NCI-H226 (cell line): ENCODE measurements around the gene PTPRD.
"Not testable (repeated sequence)": the region's sequence is repeated elsewhere in the genome, so short reads cannot be mapped to it uniquely, and the experiment has no call there.

Experiments
- DNase-seq: peaks from one replicate; pipeline ENCODE4 v3.0.0-alpha.2; 2015

PTPRD gene

GRCh38 chr9:9949978-9950377 lies 662.8 kb downstream of the PTPRD start:
- DNase-seq: no peak

DNA sequence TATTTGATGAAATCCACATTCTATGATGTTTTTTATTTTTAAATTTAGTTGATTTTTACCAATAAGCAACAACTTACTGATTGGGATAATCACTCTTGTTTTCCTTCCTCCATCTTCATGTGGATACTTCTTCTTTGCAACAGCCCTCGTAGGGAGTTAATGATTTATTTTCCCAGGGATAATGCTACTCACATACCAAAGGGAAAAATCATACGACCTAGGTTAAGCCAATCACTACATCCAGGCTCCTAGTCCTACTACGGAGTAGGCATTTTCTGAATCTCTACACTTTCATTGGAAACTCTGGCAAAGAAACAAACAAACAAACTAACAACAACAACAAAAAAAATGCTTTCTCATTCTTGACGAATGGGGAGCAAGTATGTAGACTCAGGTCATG lies 663.4 kb downstream of the PTPRD start:
- DNase-seq: no peak

GRCh38 chr9:9945966-9946365 lies 666.8 kb downstream of the PTPRD start:
- no peak for DNase-seq

DNA sequence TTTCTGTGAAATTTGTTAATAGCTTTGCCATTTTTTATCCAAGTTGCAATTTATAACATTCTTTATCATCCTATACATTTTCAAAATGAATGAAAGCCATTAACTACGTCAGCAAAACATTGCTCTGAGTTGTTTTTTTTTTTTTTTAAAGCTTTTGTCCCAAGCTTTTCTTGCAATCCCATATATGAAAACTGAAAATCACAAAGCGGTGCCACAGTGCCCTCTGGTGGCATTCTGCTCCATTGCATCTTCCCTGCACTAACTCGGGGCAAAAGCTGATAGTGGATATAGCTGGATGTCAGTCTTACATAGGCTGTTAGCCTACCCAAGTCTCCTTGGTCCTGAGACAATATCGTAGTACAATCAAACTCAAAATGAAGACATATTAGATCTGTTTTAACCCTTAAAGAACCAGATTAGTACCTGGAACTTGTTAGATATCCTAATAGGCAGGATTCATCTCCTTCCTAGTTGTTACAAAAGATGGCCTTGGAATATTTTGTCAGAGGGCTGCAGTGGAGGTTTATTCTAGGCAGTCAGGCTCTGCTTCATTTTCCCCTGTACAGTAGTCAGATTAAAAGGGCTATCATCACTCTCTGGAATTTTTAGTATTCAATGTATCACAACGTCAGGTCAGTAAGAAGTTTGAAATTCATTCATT lies 669.9 kb downstream of the PTPRD start:
- DNase-seq: peak; percentile 12

GRCh38 chr9:9938432-9938831 lies 674.4 kb downstream of the PTPRD start:
- DNase-seq: no peak

GRCh38 chr9:9931464-9931863 lies 681.3 kb downstream of the PTPRD start:
- not testable (repeated sequence) for DNase-seq

- no peak for DNase-seq
Observed at GRCh38 chr9:9924376-9924775, 688.4 kb downstream of the PTPRD start.

GRCh38 chr9:9921805-9922204 lies 691.0 kb downstream of the PTPRD start:
- DNase-seq: no peak

- no peak for DNase-seq
Observed at GRCh38 chr9:9920425-9921060, 692.3 kb downstream of the PTPRD start.

DNA sequence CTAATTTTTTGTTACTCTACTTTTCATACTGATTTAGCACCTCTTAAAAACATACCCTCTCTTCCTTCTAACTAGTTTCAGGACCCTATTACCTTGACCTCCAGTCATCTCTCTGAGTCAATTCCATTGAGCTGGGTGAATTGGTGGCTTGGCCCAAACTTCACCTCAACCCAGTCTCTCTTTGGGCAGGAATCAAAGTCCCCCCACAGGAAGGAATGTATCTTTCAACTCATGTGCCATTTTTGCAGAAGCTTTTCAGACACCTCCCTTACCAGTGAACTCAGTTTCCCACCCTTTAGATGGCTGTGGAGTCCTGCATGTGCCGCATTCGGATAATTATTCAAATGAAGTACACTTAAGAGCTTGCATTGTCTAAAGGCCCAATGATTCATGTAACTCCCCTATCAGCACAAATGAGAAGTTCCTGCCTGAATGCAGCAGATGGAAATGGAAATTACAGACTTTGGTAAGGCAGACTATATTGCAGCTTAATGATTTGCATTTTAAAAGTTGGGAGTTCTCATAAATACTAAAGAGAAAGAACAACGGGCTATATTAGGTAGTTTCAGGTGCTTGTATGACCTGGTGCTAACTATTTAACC lies 693.5 kb downstream of the PTPRD start:
- DNase-seq: no peak

DNA sequence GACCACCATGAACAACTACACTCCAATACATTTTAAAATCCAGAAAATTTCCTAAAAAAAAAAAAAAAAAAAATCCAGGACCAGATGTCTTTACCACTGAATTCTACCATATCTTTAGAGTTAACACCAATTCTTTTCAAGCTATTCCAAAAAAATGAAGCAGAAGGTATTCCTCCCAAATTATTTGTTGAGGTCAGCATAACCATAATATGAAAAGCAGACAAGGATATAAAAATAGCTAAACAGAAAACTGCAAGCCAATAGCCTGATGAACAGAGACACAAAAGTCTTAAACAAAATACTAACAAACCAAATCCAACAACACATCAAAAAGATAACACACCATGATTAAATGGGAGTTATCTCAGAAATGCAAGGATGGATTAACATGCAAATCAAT lies 695.4 kb downstream of the PTPRD start:
- DNase-seq: no peak

GRCh38 chr9:9914174-9914573 lies 698.6 kb downstream of the PTPRD start:
- DNase-seq: no peak

GRCh38 chr9:9913276-9913832 lies 699.4 kb downstream of the PTPRD start:
- DNase-seq: no peak

DNA sequence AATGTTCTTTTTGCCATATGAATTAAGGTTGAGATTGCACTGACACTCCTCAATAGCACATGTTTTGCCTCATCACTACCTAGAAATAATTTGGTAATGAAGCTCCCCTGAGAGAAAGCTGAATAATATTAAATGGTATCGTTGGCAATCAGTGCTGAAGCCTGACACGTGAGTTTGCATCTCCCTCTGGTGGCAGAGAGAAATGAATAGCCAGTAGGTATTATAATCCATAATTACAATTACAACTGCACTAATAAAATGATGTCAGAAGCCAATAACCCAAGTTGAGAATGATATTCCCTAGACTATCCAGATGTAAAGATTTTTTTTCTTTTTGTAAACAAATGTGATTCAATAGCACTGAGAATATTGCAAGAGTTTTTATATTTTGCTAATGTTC lies 700.3 kb downstream of the PTPRD start:
- no peak for DNase-seq

GRCh38 chr9:9905736-9906135 lies 707.1 kb downstream of the PTPRD start:
- no peak for DNase-seq

GRCh38 chr9:9904041-9904440 lies 708.8 kb downstream of the PTPRD start:
- DNase-seq: no peak

DNA sequence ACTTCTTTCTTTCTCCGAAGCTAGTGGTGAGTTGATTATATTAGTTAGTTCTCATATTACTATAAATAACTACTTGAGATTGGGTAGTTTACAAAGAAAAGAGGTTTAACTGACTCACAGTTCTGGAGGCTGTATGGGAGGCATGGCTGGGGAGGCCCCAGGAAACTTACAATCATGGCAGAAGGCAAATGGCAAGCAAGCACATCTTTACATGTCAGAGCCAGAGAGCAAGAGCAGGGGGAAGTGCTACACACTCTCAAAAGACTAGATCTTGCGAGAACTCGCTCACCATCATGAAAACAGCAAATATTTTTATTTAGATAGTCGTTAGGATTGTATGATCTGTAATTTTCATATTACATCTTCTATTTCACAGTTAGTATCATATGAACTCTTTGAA lies 711.2 kb downstream of the PTPRD start:
- no peak for DNase-seq

DNA sequence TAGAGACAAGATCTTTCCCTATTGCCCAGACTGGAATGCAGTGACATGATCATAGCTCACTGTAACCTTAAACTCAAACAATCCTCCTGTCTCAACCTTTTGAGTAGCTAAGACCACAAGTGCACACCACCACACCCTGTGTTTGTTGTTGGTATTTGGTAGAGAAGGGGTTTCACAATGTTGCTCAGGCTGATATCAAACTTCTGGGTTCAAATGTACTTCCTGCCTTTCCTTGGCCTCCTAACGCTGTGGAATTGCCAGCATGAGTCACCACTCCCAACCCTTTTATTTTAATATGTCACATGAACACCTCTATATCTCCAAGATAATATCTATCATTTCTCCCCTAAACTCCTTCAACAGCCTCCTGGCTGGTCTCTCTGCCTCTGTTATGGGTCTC lies 719.0 kb downstream of the PTPRD start:
- no peak for DNase-seq

DNA sequence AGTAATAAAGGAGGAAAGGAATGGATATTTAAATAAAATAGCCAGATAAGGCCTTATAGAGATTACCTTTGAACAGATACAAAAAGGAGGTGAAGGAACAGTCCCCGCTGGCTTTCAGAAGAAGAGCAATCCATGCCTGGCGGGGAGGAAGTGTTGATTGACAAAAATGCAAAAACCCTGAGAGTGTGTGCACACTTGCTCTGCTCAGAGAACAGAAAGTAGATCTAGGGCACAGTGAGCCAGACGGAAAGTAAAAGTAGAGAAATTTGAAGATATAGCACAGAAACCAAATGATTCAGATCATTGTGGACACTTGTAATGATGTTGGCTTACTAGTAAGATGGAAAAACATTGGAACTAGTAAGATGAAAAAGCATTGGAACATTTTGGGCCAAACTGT lies 720.6 kb downstream of the PTPRD start:
- no peak for DNase-seq

DNA sequence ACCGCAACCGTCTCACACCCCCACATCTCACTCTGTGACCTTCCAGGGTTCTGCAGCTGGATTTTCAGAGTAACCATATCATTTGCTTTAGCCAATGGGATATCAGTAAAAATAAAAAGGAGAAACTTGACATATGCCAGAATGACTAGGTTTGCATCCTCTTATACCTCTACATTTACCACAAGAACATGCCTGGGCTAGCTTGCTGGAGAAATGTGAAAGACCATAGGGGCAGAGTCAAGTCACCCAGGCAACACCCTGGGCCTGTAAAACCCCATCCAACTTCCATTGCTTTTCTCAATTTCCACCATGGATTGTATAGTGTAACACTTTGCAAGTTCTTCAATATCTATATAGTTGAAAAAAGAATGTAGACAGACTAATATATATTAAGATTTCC lies 731.1 kb downstream of the PTPRD start:
- DNase-seq: no peak

GRCh38 chr9:9874270-9874669 lies 738.5 kb downstream of the PTPRD start:
- DNase-seq: no peak

GRCh38 chr9:9862235-9862810 lies 750.5 kb downstream of the PTPRD start:
- DNase-seq: no peak

DNA sequence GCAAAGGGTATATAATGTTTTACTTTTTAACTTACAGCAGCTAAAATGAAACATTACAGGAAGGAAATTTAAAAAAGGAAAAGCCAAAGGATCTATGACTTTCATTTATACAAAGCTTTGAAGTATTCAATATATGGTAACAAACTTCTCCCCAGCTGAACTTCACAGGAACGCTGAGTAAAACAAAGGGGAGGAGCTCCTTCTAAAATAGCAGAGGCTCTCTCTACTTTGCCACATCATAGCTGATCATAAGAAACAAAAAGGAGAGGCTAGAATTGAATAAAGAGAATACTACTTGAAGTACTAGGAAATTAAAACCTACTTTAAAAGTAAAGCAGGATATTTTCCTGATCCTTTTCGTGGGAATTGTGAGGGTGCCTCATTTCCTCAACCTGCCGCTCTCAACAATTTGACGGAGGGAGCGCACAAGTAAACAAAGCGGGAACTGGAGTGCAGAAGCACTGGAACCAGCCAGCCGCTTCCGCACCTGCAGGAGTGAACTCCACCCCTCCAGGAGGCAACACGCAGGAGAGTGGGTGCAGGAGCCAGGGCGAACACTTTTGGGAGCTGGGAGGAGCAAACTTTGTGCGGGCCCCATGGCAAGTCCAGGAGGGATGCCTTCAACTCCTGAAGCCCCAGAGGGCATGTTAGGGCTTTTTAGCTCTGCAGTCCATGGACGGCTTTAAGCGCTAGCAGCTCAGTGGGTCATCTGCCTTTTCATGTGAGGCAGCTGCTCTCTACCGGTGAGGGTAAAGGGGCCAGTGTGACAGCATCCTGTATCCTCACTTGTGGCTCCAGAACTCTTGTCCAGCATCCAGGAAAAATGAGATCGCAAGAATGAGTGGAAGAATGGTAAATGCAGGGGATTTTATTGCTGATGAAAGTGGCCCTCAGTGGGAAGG lies 757.4 kb downstream of the PTPRD start:
- no peak for DNase-seq
